RCC 7860 (cell line): ENCODE measurements around the gene GPX7.
"Not testable (repeated sequence)": the region's sequence is repeated elsewhere in the genome, so short reads cannot be mapped to it uniquely, and the experiment has no call there.

ENCODE experiments used
- DNase-seq: peaks from one replicate; pipeline ENCODE4 v3.0.0-alpha.2; 2015; ENCODE audit warnings: low spot score
- FAIRE-seq: peaks from 2 replicates; lab custom pipeline; 2012; peaks lifted over from hg19 to GRCh38; lab: Jason Lieb, UNC

GPX7 gene

DNA sequence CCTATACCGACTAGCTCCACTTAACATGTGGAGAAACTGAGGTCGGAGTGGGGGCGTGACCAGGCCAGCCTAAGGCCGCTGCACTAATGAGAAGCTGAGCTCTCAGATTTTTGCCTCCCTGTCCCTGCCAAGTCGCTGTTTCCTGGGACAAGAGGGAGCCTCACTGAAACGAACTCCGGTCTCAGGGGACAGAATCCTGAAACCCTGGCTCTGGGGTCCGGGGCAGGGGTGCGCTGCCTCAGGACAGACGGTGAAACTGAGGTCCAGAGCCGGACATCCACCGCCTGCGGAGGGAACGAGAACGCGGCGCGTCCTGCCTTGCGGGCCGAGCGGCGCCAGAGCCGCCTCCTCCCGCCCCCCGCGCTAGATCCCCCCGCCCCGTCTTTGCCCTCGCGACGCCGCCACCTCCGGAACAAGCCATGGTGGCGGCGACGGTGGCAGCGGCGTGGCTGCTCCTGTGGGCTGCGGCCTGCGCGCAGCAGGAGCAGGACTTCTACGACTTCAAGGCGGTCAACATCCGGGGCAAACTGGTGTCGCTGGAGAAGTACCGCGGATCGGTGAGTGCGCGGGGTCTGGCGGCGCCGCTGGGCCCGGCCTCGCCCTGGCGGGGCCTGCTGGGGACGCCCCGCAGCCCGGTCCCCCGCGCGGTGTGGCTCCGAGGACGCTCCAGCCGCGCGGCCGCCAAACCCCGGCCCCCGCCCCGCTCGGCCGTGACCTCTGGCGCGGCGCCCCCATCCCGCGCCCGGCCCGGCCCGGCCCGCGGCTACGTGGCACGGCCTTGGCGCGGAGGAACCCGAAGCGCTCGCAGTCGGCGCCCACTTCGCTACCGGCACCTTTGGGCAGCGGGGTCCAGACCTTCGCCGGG, at the start of gene GPX7:
TSS of gene GPX7 (plus strand) at position 381 of the 865 bp plus-strand sequence. CDS start at position 420, 39 bp downstream.
- DNase-seq (no peak), FAIRE-seq (no peak)

DNA sequence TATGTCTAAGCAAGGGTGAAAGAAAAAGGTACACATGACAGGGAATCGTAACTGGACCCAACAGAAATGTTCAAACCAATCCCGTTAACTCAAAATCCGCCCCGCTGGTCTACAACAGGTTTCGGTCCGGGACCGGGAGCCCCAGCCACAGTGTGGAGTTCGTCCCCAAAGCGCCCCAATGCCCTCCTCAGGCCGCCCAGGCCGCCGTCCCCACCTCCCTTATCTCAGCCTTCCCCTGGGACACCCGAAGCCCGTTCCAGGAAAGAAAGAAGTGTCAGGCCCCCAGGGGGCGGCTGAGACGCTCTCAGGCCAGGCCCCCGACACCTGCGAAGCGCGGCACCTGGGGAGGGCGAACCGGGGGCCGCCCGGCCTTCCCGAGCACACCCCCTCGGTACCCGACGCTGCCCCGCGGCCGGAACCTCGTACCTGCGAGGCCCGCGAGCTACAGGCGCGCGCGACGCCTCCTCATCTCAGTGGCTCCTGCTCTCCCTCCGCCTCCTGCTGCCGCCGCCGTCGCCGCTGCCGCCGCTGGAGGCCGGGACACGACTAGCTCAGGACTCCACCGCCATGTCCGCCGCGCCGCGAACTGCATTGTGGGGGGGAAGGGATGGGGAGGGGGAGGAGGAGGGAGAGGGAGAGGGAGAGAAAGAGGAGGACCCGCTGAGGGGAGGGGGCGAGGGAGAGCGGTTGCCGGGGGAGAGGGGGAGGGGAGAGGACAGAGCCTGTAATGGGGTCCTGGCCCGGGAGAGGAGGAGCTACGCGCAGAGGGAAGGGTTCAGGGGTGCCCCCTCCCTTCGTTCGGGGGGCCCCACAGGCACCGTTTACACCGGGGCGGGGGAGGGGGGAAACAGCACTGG, 49.4 kb upstream of the GPX7 start, which contains the start of gene TUT4:
TSS of gene TUT4 (minus strand) at position 588 of the 857 bp plus-strand sequence. CDS start 26,812 bp downstream, outside the sequence.
- peak; percentile 53 for DNase-seq
- no peak for FAIRE-seq

- FAIRE-seq, result no peak
These were observed 48.6 kb upstream of the GPX7 start for GRCh38 chr1:52553362-52554266.

GRCh38 chr1:52554267-52554640, 47.9 kb upstream of the GPX7 start:
- FAIRE-seq (no peak), DNase-seq (no peak)

More at GRCh38 chr1:52553362-52554266, 48.6 kb upstream of the GPX7 start:
- peak; percentile 69 for DNase-seq

DNA sequence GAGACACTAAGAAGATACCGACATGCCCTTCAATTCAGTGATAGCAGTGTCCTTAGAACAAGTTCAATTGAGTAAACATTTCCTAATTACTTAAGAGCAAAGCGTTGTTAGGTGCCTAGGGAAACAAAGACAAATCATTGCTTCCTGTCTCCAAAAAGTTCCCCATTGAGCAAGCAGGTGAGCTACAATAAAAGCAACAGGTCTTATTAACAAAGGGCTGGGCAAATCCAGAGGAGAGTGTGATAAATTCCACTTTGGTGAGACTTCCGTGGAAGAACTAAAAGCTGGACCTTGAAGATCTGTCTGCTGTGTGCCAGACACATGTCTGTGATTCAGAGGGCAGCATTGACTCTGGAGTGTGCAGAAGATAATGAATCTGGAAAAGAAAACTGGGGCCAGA, 47.4 kb upstream of the GPX7 start:
- DNase-seq, result no peak
- FAIRE-seq, result no peak

DNA sequence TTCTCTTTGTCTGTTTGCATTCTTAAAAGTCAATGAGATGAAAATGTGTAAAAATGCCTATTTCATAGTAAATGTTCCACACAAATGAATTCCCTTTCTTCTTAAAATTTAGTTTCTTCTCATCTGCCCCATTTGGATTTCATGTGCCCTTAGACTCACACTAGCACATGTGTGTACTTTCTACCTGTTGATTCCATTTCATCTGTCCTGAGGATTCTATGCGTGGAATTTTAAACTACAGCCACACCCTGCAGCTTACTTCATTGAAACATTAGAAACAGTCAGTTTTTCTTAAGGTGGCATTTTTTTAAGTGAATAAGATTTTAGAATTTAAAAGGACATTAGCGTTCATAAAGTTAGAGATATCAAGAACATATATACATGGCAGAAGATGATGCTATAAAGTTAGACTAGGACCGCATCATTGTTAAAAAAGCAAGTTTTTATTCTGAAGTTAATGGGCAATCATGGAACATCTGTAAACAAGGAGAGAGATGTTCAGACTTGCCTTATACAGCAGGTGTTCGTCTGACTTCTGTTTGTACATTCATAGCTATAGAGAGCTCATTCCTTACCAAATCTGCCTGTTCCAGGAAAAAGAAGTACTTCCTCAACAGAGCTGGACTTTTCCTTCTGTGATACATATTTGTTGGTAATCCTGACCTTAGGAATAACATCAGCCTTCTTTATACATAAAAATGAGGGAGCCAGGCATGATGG, 45.4 kb upstream of the GPX7 start:
- DNase-seq (no peak), FAIRE-seq (no peak)

DNA sequence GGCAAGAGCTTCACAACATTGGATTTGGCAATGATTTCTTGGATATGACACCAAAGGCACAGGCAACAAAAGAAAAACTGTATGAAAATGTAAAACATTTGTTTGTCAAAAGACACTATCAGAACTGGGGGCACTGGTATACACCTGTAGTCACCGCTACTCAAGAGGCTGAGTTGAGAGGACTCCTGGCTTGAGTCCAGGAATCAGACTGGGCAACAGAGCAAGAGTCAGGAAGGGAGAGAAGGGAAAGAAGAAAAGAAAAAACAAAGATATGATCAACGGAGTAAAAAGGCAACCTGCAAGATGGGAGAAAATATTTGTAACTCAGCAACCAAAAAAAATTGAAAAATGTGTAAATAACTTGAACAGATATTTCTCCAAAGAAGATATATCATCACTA, 43.2 kb upstream of the GPX7 start:
- no peak for DNase-seq
- FAIRE-seq, result no peak

- FAIRE-seq (no peak), DNase-seq (no peak)
These were observed 42.3 kb upstream of the GPX7 start for GRCh38 chr1:52559875-52560274.

GRCh38 chr1:52562766-52563165, 39.4 kb upstream of the GPX7 start:
- DNase-seq (no peak), FAIRE-seq (no peak)

DNA sequence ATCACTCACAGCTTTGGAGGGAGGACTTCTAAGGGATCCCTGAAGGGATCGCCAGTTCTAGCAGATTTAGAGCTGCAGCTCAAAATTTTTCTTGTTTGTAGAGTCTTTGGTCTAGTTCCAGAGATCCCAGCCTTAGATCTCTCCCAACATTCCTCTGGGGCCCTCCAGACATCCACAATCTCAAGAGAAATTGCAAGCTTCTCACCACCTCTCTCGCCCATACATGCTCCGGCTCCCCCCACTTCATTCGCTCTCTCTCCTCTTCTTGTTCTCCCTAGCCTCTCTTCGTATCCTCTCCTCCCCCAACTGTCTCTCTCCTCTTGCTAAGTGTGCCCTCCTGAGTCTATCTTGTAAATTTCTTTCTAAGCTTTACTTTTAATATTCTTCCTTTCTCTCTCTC, 34.2 kb upstream of the GPX7 start:
- DNase-seq, result no peak
- no peak for FAIRE-seq

DNA sequence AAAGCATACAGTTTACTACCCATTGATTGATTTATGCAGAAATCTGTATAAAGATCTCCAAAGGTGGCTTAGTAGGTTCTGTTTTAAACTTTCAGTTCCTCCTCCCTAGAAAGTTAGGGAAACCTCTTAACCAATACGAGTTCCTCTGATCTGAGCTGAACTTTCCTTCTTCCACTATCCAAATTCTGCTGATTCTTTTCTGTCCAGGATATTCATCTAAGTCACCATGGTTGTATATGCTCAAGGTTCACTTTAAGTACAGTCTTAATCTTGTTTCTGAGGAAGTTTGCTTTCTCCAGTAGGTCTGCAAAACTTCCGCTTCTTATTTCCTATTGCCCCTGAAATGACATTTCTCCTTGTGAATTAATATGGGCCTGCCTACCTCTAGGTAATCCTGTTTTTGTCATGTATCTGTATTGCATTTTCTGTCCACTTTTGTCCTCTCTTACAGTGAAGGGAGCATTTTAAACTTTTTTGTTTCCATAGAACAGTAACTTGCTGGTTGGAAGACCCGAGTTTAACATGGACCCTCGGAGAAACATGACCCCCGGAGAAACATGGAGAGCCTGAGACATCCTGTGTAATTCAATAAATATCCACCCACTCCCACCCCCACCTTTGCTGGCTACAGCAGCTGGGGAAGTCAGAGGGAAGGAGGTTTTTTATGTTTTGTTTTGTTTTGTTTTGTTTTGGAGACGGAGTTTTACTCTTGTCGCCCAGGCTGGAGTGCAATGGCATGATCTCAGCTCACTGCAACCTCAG, 32.5 kb upstream of the GPX7 start:
- DNase-seq (no peak), FAIRE-seq (no peak)

DNA sequence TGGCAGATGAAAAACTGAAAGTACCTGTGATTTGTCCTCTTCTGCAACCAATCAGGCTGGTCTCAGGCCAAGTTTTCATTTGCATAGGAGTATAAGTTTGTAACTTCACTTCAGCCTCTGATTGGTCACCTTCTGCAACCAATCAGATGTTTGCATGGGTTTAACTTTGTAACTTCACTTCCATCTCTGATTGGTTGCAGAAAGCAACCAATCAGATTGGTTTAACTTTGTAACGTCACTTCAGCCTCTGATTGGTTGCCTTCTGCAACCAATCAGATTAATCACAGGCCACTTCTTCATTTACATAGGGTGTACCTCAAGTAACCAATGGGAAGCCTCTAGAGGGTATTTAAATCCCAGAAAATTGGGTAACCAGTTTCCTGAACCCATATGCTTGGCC, 30.4 kb upstream of the GPX7 start:
- no peak for FAIRE-seq
- DNase-seq, result no peak

DNA sequence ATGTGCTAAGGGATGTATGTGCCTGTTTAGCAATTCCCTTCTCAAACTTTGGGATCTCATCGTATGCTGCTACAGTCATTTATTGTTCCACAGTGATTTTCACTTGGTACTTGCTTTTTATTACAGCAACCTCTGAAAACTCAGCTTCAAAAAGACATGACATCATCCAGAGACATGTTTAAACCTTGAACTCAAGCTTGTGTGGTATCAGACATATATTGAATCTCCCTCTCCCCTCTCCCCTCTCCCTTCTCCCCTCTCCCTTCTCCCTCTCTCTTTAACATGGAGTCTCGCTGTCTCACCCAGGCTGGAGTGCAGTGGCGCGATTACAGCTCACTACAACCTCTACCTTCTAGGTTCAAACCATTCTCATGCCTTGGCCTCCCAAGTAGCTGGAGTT, 29.8 kb upstream of the GPX7 start:
- FAIRE-seq, result no peak
- DNase-seq, result no peak

- peak; percentile 43 for DNase-seq
These were observed 27.6 kb upstream of the GPX7 start for GRCh38 chr1:52574594-52574993.

DNA sequence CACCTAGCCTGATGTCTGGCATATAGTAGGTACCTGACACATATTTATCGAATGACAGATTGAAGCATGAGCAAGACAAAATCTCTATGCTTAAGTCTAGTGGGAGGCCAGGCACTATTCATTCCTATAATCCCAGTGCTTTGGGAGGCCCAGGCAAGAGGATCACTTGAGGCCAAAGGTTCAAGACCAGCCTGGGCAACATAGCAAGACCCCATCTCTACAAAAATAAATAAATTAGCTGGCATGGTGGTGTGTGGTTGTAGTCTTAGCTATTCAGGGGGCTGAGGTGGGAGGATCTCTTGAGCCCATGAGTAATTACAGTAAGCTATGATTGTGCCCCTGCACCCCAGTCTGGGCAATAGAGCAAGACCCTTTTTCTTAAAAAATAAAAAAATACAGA, 26.1 kb upstream of the GPX7 start:
- DNase-seq (no peak), FAIRE-seq (no peak)

More at GRCh38 chr1:52574594-52574993, 27.6 kb upstream of the GPX7 start:
- FAIRE-seq, result peak; percentile 41

- not testable (repeated sequence) for FAIRE-seq, DNase-seq
These were observed 24.1 kb upstream of the GPX7 start for GRCh38 chr1:52578066-52578465.

DNA sequence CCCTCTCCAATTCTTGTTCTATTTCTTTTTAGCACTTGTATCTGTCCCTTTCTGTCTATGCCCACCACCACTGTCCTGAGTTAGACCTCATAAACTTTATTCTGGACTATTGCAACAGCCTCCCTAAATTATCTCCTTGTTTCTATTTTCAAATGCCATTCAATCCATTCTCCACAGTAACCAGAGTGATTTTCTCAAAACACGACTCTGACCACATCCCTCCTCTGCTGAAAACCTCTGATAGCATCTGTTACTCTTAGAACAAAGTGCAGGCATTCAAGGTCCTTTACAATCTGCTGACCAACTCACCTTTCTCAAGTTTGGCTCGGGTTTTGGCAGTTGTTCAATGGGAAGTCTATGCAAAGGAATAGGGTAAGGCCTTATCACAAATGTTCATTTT, 22.8 kb upstream of the GPX7 start:
- FAIRE-seq, result no peak
- DNase-seq, result no peak

- DNase-seq (no peak), FAIRE-seq (no peak)
These were observed 21.9 kb upstream of the GPX7 start for GRCh38 chr1:52580283-52580682.

- FAIRE-seq (no peak), DNase-seq (no peak)
These were observed 20.0 kb upstream of the GPX7 start for GRCh38 chr1:52582116-52582696.
